ENCODE measurements around the gene ZNF555.
A peak's percentile ranks its signal among the peaks of the same experiment; 100 is the strongest.
"Not testable (repeated sequence)": the region's sequence is repeated elsewhere in the genome, so short reads cannot be mapped to it uniquely, and the experiment has no call there.

Gene ZNF555

DNA sequence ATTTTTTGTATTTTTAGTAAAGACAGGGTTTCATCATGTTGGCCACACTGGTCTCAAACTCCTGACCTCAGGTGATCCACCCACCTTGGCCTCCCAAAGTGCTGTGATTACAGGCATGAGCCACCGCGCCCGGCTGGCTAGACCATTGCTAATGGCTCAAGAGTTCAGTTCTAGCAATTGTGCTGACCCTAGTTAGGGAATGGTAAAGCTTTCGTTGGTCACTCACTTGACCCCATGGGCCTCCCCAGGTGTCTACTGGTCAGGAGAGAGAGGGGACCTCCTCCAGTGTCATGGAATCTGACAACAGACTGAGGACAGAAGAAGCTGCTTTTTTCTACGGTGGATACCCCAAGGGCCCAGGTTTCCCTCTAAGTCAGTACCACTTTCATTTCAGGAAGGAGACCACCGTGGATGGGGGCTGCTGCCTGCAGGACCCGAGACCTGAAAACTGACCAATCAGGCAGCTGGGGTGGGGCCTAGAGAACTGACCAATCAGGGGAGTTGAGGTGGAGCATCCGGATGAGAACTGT, 25.3 kb downstream of the ZNF555 start:
- no peaks in the 10 kb centered on the region for H3K27me3 ChIP-seq (ENCODE audit: control insufficient read depth, low read length)
- H3K79me2 ChIP-seq (ENCODE audit: control insufficient read depth, low read length) = no peaks in the 10 kb centered on the region
- H3F3A ChIP-seq (ENCODE audit: control insufficient read depth, insufficient read depth) = no peaks in the 10 kb centered on the region
- no peaks in the 10 kb centered on the region for H3K36me3 ChIP-seq (ENCODE audit: control insufficient read depth, low read length)
- peaks cover 12% of the 10 kb centered on the region; the same call in 1 of the 2 replicates for H3K9me3 ChIP-seq (ENCODE audit: control insufficient read depth, insufficient read depth, low read length)
- H3K4me2 ChIP-seq (ENCODE audit: low read length) = 0 out of 2 replicates have a peak overlapping the region, but pooled peaks have one; percentile 12
- H4K20me1 ChIP-seq (ENCODE audit: control insufficient read depth, insufficient read depth, low read depth, low read length) = no peaks in the 10 kb centered on the region
- H3K4me1 ChIP-seq (ENCODE audit: control insufficient read depth, low read length) = no peaks in the 10 kb centered on the region
- no peak overlapping the region for H3K27ac ChIP-seq (ENCODE audit: low read depth, low read length)
- TF ChIP-seq CTCF (IDR thresholded peaks at IDR 0.05; ENCODE audit: low read depth, low read length, poor library complexity, severe bottlenecking) (no peak), EZH2phosphoT487 (IDR thresholded peaks at IDR 0.05; ENCODE audit: borderline replicate concordance, low read length) (no peak)
- H3K9me2 ChIP-seq (replicated peaks; ENCODE audit: control insufficient read depth, low read length) = no peaks in the 10 kb centered on the region
- no peak overlapping the region for H3K4me3 ChIP-seq (ENCODE audit: low read length)

DNA sequence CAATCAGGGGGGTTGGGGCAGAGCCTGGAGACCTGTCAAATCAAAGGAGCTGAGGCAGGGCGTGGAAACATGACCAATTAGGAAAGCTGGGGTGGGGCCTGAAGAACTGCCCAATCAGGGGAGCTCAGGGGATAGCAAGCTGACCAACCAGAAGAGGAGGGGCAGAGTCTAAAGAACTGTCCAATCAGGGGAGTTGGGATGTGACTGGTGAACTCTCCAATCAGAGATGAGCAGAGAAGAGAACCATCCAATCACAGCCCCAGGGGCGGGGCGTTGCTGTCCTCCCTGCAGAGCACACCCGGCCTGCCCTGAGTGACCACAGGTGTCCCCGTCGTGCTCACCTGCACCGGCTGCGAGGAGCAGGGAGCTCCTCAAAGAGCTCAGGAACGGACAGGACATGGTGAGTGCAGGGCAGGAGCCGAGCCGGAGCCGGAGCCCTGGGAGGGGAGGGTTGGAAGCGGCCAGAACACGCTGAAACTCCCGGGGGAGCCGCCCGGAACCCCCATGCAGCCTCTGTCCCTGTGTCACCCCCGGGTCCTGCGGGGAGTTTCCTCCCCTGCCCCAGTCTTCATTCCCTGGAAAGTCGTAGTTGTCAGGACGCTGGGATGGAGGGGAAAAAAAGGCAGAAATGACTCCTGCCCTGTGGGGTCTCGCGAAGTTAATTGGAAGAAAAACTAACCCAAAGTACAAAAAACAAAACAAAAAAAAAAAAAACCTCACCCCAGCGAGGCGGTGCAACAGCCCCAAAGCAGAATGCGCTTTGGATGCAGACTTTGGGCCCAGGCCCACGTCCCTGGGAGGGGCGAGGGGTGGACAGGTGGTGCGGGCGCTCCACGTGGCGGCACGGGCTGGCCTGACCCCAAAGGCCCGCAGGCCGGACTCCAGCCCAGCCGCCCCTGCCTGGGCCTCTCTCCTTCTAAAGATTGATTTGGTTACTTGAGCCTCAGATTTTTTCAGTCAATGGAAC, 26.0 kb downstream of the ZNF555 start, which contains the start of gene ZNF556:
ZNF556 (plus strand) TSS at position 311 of the 967 bp plus-strand sequence; CDS start at position 398, 87 bp downstream.
- Histone ChIP-seq H3K9me2 (replicated peaks; ENCODE audit: control insufficient read depth, low read length) (no peaks in the 10 kb centered on the region), H3K4me2 (ENCODE audit: low read length) (0 out of 2 replicates have a peak within 1 kb of the TSS, but pooled peaks have one; percentile 12), H3K79me2 (ENCODE audit: control insufficient read depth, low read length) (no peaks in the 10 kb centered on the region), H4K20me1 (ENCODE audit: control insufficient read depth, insufficient read depth, low read depth, low read length) (no peaks in the 10 kb centered on the region), H3K36me3 (ENCODE audit: control insufficient read depth, low read length) (no peaks in the 10 kb centered on the region), H3K9me3 (ENCODE audit: control insufficient read depth, insufficient read depth, low read length) (peaks cover 12% of the 10 kb centered on the region; the same call in 1 of the 2 replicates), H3K27ac (ENCODE audit: low read depth, low read length) (no peak within 1 kb of the TSS), H3K4me1 (ENCODE audit: control insufficient read depth, low read length) (no peaks in the 10 kb centered on the region), H3K27me3 (ENCODE audit: control insufficient read depth, low read length) (no peaks in the 10 kb centered on the region), H3F3A (ENCODE audit: control insufficient read depth, insufficient read depth) (no peaks in the 10 kb centered on the region), H3K4me3 (ENCODE audit: low read length) (no peak within 1 kb of the TSS)
- no peak for TF ChIP-seq CTCF (IDR thresholded peaks at IDR 0.05; ENCODE audit: low read depth, low read length, poor library complexity, severe bottlenecking)
- TF ChIP-seq EZH2phosphoT487 (IDR thresholded peaks at IDR 0.05; ENCODE audit: borderline replicate concordance, low read length) = no peak

DNA sequence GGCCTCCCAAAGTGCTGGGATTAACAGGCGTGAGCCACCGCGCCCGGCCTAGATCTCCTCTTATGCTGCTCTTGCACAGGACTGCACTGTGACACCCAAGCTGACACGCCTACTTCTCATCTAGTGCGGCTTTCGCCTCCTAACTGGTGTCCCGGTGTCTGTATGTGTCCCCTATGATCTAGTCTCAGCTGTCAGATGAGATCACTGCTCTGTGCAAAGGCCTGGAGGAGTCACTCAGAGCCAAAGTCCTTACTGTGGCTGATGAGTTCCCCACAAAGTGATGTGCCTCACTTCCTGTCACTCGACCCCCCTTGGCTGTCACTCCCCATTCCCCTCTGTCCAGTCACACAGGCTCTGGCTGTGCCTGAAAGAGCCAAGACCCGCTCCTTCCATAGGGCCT, 28.3 kb downstream of the ZNF555 start:
- H3F3A ChIP-seq (ENCODE audit: control insufficient read depth, insufficient read depth) = no peaks in the 10 kb centered on the region
- H3K9me3 ChIP-seq (ENCODE audit: control insufficient read depth, insufficient read depth, low read length) = peaks cover 12% of the 10 kb centered on the region; the same call in 1 of the 2 replicates
- no peak overlapping the region for H3K4me3 ChIP-seq (ENCODE audit: low read length)
- H4K20me1 ChIP-seq (ENCODE audit: control insufficient read depth, insufficient read depth, low read depth, low read length) = no peaks in the 10 kb centered on the region
- H3K36me3 ChIP-seq (ENCODE audit: control insufficient read depth, low read length) = no peaks in the 10 kb centered on the region
- H3K79me2 ChIP-seq (ENCODE audit: control insufficient read depth, low read length) = no peaks in the 10 kb centered on the region
- H3K4me1 ChIP-seq (ENCODE audit: control insufficient read depth, low read length) = peaks cover 5% of the 10 kb centered on the region
- H3K9me2 ChIP-seq (replicated peaks; ENCODE audit: control insufficient read depth, low read length) = no peaks in the 10 kb centered on the region
- no peak overlapping the region for H3K27ac ChIP-seq (ENCODE audit: low read depth, low read length)
- no peak overlapping the region for H3K4me2 ChIP-seq (ENCODE audit: low read length)
- no peaks in the 10 kb centered on the region for H3K27me3 ChIP-seq (ENCODE audit: control insufficient read depth, low read length)
- no peak for TF ChIP-seq CTCF (IDR thresholded peaks at IDR 0.05; ENCODE audit: low read depth, low read length, poor library complexity, severe bottlenecking)
- TF ChIP-seq EZH2phosphoT487 (IDR thresholded peaks at IDR 0.05; ENCODE audit: borderline replicate concordance, low read length) = no peak

DNA sequence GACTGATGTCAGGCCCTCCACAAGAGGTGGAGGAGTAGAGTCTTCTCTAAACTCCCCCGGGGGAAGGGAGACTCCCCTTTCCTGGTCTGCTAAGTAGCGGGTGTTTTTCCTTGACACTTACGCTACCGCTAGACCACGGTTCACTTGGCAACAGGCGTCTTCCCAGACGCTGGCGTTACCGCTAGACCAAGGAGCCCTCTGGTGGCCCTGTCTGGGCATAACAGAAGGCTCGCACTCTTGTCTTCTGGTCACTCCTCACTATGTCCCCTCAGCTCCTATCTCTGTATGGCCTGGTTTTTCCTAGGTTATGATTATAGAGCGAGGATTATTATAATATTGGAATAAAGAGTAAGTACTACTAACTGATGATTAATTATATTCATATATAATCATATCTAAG, 30.9 kb downstream of the ZNF555 start:
- H3K4me3 ChIP-seq (ENCODE audit: low read length); H3K27ac ChIP-seq (ENCODE audit: low read depth, low read length); H3K4me1 ChIP-seq (ENCODE audit: control insufficient read depth, low read length); H3K9me2 ChIP-seq (replicated peaks; ENCODE audit: control insufficient read depth, low read length); H3K36me3 ChIP-seq (ENCODE audit: control insufficient read depth, low read length); H4K20me1 ChIP-seq (ENCODE audit: control insufficient read depth, insufficient read depth, low read depth, low read length); H3K27me3 ChIP-seq (ENCODE audit: control insufficient read depth, low read length); H3K79me2 ChIP-seq (ENCODE audit: control insufficient read depth, low read length); H3F3A ChIP-seq (ENCODE audit: control insufficient read depth, insufficient read depth): not testable (repeated sequence)
- Histone ChIP-seq H3K9me3 (ENCODE audit: control insufficient read depth, insufficient read depth, low read length) (peaks cover 13% of the 10 kb centered on the region), H3K4me2 (ENCODE audit: low read length) (0 out of 2 replicates have a peak overlapping the region, but pooled peaks have one; percentile 21)
